Ishikawa (cell line): ENCODE measurements around the gene ANKRD66.

Source experiments
- CEBPB ChIP-seq: IDR thresholded peaks from 2 replicates; pipeline ENCODE4 v1.6.1; 2012
- EP300 ChIP-seq: IDR thresholded peaks from 2 replicates; pipeline ENCODE4 v1.6.1; 2012; ENCODE audit warnings: borderline replicate concordance
- NFIC ChIP-seq: IDR thresholded peaks from 2 replicates; pipeline ENCODE4 v1.6.1; 2012
- RAD21 ChIP-seq: IDR thresholded peaks from 2 replicates; pipeline ENCODE4 v1.6.1; 2012; ENCODE audit warnings: low read depth
- TAF1 ChIP-seq: IDR thresholded peaks from 2 replicates; pipeline ENCODE4 v1.6.1; 2012; ENCODE audit warnings: low read depth, mild to moderate bottlenecking
- TCF12 ChIP-seq: IDR thresholded peaks from 2 replicates; pipeline ENCODE4 v1.6.1; 2012; ENCODE audit warnings: low read depth
- YY1 ChIP-seq: IDR thresholded peaks from 2 replicates; pipeline ENCODE4 v1.6.1; 2012; ENCODE audit warnings: low read depth
- TF ChIP-seq, protein P1 (sequence below): IDR thresholded peaks from 2 replicates; pipeline ENCODE4 v1.6.1; 2012; ENCODE audit warnings: low read depth, mild to moderate bottlenecking
- TF ChIP-seq, protein P2 (sequence below): IDR thresholded peaks from 2 replicates; pipeline ENCODE4 v1.6.1; 2012

DNA sequence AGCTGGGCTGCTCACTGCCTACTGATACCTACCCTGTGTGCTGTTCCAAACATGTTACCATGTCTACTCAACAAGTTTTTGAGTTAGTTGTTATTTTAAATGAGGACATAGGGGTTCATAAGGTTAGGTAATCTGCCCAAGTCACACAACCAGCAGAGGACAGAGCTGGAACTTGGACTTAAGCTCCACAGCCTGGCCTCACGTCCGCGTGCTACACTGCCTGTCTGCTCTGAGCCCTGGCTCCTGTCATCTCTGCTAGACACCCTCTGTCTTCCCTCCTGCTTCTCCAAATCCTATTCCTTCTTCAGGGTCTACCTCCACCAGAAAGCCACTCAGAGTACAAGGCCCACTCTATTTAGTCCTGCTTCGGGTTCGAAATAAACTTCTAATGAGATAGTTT, 18.2 kb downstream of the ANKRD66 start:
- TF ChIP-seq RAD21, result no peak
- TF ChIP-seq, protein P1, sequence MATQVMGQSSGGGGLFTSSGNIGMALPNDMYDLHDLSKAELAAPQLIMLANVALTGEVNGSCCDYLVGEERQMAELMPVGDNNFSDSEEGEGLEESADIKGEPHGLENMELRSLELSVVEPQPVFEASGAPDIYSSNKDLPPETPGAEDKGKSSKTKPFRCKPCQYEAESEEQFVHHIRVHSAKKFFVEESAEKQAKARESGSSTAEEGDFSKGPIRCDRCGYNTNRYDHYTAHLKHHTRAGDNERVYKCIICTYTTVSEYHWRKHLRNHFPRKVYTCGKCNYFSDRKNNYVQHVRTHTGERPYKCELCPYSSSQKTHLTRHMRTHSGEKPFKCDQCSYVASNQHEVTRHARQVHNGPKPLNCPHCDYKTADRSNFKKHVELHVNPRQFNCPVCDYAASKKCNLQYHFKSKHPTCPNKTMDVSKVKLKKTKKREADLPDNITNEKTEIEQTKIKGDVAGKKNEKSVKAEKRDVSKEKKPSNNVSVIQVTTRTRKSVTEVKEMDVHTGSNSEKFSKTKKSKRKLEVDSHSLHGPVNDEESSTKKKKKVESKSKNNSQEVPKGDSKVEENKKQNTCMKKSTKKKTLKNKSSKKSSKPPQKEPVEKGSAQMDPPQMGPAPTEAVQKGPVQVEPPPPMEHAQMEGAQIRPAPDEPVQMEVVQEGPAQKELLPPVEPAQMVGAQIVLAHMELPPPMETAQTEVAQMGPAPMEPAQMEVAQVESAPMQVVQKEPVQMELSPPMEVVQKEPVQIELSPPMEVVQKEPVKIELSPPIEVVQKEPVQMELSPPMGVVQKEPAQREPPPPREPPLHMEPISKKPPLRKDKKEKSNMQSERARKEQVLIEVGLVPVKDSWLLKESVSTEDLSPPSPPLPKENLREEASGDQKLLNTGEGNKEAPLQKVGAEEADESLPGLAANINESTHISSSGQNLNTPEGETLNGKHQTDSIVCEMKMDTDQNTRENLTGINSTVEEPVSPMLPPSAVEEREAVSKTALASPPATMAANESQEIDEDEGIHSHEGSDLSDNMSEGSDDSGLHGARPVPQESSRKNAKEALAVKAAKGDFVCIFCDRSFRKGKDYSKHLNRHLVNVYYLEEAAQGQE, result no peak
- no peak for TF ChIP-seq EP300
- TF ChIP-seq TAF1, result no peak
- TF ChIP-seq YY1, result no peak
- no peak for TF ChIP-seq CEBPB
- no peak for TF ChIP-seq NFIC
- TF ChIP-seq, protein P2, sequence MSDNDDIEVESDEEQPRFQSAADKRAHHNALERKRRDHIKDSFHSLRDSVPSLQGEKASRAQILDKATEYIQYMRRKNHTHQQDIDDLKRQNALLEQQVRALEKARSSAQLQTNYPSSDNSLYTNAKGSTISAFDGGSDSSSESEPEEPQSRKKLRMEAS, result no peak
- no peak for TF ChIP-seq TCF12
